ENCODE data around the gene GPR37L1. TPM values are rescaled to one million over a fixed set of nuclear protein-coding genes. Genes with fewer than 3 reads are reported as not detected.
"Not testable (repeated sequence)": the region's sequence is repeated elsewhere in the genome, so short reads cannot be mapped to it uniquely, and the experiment has no call there.

The GPR37L1 gene
- total RNA-seq, 1 experiment from 2014 or later, result not detected

DNA sequence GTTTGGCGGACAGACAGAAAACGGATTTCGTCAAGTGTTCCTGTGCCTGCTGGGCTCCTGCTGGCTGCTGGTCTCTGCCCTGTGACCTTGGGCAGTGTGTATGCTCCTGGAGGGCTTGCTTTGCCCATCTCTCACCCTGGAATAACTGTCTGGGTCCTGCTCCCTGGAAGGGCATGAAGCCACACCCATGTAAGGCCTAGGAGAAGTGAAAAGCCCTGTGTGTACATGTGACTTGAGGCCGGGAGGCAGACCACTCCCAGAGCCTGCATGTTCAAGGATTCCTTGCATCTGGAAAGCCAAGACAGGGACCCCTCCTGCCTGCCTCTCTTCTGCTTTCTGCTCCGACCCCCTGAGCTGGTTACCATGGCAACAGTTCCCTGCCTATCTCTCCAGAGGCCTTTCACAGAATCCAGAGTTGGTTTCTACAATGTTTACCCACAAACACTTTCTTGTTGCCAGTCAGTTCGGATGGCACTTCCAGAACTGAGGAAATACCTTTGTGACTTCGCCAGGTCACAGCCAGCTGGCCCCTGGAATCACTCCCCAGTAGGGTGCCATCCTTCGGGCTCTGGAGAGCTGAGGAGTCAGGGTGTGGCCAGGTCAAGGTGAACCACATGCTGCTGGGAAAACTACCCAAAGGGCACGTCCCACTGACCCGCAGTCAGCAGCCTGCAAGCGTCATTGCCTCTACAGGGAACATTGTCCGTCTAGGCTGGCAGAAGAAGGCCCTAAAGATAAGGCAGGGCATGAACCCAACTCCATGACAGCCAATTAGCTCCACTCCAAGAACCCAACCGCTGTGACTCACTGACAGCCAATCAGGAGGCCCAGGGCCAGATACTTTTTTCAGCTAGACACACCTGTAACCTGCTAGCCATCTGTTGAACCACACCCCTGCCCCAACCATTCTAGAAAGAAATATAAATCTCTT is 14.7 kb upstream of the GPR37L1 start:
- no peak for DNase-seq (ENCODE audit: extremely low read depth, low read depth)

DNA sequence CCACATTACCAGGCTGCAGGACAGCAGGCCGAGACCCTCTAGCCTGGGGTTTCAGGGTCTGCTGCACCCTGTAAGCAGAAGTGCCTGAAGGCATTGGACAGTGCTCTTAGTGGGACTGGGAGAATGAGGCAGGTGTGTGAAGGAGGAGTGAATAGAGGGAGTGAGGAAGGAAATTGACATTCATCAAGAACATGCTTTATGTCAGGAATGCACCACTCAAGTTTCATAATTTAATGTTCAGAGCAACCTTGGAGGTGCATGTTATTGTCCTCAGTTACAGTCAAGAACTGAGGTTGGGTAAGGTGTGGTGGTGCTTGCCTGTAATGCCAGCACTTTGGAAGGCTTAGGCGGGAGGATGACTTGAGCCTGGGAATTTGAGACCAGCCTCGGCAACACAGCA is 11.7 kb upstream of the GPR37L1 start:
- no peak for DNase-seq (ENCODE audit: extremely low read depth, low read depth)

DNA sequence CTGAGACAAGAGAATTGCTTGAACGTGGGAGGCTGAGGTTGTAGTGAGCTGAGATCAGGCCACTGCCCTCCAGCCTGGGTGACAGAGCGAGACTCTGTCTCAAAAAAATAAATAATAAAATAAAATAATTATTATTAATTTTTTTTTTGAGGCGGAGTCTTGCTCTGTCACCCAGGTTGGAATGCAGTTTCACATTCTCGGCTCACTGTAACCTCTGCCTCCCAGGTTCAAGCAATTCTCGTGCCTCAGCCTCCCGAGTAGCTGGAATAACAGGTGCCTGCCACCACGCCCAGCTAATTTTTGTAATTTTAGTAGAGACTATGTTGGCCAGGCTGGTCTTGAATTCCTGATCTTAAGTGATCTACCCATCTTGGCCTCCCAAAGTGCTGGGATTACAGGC is 11.1 kb upstream of the GPR37L1 start:
- not testable (repeated sequence) for DNase-seq (ENCODE audit: extremely low read depth, low read depth)

DNA sequence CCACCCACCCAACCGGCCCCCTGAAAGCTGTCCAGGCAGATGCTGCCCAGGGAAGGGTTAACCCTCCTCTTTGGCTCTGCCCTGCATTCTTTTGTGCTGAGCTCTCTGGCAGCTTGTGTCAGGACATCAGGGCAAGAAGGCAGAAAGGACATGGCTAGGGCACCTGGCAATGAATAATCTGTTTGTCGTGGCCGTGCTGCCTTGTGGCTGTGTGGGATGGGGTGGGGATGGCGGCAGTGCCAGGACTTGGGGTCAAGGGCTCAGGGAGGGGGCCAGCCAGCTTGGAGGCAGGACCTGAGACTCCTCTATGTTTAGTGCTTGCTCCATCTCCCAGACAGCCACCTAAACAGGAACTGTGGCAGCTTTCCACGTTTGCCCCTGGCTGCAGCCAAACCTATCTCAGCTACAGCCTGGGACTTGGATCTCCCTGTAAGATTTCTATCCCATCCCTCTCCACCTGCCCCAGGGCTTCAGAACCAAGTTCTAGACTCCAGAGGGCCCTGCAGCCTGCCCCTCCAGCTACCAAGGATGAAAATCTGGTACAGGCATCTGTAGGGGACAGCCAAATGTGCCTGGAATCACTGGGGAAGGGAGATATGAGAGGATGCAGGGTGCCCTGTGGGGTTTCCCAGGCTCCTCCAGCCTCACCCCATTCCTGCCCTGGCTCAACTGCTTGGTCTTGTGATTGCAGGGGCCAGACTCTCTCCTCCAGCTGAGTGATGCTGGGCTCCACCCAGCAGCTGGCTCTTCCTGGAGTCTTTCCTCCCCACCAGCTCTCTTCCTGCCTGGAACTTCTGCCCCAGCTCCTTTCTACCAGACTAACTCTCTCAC is 9.6 kb upstream of the GPR37L1 start:
- DNase-seq (ENCODE audit: extremely low read depth, low read depth), result no peak

DNA sequence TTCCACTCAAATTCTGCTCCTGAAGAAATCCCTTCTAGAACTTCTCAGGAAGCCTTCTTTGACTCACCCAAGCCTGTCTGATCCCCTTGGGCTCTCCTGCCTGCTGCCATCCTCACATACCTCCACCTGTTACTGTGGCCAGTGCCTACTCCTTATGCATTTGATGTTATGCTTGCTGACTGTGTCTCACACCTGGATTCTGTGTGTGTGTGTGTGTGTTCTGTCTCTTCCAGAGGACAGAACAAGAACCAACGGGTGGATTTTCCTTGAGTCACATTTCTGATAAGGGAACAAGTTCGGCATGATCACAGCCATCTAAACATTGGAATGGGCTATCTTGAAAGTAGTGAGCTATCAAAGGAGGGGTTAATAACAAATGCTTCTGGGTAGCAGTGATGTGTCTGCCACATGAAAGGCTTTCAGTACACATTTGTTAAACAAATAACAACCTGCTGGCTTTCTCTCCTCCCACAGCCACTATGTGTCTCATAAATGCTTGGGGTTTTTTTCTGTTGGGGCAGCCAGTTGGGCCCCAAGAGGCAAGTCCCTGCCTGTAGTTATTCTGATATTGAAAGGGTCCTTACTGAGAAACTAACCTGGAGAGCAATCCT is 8.9 kb upstream of the GPR37L1 start:
- DNase-seq (ENCODE audit: extremely low read depth, low read depth), result no peak

DNA sequence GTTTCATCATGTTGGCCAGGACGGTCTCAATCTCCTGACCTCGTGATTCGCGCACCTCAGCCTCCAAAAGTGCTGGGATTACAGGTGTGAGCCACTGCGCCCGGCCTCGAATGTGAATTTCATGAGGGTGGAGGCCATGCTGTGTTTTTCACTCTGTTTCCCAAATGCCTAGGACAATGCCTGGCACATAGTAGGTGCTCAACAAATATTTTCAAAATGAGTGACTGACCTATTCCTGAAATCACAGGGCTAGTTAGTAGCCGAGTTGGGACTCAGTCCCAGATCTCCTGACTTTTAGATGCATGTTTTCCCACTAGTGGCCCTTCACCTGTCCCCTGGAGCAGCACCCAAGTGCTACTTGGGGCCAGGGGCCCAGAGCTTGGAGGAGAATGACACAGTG is 6.4 kb upstream of the GPR37L1 start:
- no peak for DNase-seq (ENCODE audit: extremely low read depth, low read depth)

DNA sequence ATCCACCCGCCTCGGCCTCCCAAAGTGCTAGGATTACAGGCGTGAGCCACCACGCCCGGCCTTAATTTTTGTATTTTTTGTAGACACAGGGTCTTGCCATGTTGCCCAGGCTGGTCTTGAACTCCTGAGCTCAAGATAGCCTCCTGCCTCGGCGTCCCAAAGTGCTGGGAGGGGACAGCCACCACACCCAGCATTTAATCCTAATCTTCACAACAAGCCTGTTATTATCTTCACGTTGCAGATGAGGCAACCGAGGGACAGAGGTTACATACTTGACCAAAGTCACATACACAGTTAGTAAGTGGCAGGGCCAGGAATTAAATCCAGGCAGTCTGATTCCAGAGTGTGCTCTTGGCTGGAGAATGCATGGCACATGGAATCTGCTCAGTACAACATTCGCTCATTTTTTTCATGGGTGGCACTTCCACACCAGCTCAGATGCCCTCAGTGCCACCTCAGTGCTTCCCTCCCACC is 4.8 kb upstream of the GPR37L1 start:
- no peak for DNase-seq (ENCODE audit: extremely low read depth, low read depth)

DNA sequence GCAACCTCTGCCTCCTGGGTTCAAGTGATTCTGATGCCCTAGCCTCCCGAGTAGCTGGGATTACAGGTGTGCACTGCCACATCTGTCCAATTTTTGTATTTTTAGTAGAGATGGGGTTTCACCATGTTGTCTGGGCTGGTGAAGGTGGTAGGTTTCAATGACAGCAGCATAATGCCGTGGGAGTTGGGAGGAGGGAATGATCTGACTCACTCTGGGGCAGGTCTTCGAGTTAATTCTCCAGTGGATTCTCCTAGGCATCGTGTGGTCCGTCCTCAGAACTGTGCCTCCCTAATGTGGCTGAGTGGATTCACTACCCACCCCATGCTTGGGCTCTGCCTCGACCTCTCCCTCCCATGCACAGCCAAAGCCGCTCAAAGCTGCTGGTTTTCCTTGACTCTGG is 1.7 kb upstream of the GPR37L1 start:
- no peak for DNase-seq (ENCODE audit: extremely low read depth, low read depth)

DNA sequence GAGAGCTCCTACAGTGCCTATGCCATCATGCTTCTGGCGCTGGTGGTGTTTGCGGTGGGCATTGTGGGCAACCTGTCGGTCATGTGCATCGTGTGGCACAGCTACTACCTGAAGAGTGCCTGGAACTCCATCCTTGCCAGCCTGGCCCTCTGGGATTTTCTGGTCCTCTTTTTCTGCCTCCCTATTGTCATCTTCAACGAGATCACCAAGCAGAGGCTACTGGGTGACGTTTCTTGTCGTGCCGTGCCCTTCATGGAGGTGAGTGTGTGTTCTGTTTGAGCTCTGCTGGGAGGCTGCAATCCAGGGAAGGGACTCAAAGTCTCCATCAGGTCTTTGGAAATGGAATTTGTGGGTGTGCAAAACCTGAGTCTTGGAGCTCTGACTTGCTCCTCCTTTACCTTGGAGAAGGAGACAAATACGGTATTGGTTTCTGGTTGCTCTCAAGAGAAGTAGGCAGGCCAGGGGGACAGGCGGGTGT is 658 bp downstream of the GPR37L1 start:
- no peak for DNase-seq (ENCODE audit: extremely low read depth, low read depth)

DNA sequence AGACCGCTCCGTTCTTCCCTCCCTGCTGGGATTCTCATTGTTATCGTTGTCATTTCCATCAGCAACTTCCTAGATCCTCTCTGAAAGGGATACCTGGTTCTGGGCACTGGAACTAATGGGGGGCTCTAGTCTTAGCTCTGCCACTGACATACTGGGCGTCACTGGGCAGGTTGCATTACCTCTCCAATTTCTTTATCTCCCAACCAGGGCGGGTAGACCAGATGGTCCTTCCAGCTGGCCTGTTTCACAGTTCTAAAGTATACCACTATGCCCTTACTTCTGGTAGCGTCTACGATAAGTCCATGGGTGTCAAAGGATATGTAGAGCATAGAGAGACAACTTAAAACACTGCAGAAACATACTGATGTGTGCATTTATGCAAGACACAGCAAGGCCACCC is 1.4 kb downstream of the GPR37L1 start:
- DNase-seq (ENCODE audit: extremely low read depth, low read depth), result no peak

DNA sequence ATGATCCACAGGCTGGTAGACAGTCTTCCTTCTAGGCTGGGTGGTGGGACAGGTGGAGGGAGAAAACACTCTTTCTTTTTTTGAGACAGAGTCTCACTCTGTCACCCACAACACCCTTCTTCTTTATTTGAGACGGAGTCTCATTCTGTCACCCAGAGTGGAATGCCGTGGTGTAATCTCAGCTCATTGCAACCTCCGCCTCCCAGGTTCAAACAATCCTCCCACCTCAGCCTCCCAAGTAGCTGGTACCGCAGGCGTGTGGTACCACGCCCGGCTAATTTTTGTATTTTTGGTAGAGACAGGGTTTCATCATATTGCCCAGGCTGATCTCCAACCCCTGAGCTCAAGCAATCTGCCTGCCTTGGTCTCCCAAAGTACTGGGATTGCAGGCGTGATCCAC is 2.9 kb downstream of the GPR37L1 start:
- no peak for DNase-seq (ENCODE audit: extremely low read depth, low read depth)

DNA sequence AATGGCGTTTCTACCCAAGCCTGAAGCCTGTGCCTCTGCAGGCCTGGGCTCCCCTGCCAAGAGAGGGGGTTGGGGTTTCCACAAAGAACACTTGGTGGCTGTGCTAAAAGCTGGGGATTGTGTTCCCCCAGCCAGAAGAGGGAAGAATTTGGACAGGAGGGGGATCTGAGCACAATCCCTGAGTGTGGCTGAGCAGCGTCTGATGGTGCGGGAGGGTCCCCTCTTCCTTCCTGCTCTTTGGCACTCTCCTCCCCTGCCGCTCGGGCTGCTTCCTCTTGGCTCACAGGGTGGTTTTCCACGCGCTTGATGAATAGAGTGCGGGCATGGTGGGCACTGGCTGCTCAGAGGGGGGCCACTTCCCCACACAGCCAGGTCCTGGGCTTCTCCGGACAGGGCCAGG is 3.7 kb downstream of the GPR37L1 start:
- no peak for DNase-seq (ENCODE audit: extremely low read depth, low read depth)

DNA sequence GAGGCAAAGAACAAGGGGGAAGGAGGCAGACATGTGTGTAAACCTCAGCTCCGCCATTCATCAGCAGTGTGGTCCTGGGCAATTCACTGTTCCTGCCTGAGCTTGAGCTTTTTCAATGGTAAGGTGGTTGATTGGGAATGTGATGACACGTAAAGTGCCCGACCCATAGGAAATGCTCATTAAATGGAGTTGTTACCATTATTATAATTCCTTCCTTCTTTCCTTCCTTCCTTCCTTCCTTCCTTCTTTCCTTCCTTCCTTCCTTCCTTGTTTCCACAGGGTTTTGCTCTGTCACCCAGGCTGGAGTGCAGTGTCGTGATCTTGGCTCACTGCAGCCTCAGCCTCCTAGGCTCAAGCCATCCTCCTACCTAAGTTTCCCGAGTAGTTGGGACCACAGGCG is 4.3 kb downstream of the GPR37L1 start:
- DNase-seq (ENCODE audit: extremely low read depth, low read depth), result no peak

DNA sequence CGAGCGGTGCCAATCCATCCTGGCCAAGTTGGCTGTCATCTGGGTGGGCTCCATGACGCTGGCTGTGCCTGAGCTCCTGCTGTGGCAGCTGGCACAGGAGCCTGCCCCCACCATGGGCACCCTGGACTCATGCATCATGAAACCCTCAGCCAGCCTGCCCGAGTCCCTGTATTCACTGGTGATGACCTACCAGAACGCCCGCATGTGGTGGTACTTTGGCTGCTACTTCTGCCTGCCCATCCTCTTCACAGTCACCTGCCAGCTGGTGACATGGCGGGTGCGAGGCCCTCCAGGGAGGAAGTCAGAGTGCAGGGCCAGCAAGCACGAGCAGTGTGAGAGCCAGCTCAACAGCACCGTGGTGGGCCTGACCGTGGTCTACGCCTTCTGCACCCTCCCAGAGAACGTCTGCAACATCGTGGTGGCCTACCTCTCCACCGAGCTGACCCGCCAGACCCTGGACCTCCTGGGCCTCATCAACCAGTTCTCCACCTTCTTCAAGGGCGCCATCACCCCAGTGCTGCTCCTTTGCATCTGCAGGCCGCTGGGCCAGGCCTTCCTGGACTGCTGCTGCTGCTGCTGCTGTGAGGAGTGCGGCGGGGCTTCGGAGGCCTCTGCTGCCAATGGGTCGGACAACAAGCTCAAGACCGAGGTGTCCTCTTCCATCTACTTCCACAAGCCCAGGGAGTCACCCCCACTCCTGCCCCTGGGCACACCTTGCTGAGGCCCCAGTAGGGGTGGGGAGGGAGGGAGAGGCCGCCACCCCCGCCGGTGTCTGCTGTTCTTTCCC is 5.3 kb downstream of the GPR37L1 start:
- DNase-seq (ENCODE audit: extremely low read depth, low read depth), result no peak

DNA sequence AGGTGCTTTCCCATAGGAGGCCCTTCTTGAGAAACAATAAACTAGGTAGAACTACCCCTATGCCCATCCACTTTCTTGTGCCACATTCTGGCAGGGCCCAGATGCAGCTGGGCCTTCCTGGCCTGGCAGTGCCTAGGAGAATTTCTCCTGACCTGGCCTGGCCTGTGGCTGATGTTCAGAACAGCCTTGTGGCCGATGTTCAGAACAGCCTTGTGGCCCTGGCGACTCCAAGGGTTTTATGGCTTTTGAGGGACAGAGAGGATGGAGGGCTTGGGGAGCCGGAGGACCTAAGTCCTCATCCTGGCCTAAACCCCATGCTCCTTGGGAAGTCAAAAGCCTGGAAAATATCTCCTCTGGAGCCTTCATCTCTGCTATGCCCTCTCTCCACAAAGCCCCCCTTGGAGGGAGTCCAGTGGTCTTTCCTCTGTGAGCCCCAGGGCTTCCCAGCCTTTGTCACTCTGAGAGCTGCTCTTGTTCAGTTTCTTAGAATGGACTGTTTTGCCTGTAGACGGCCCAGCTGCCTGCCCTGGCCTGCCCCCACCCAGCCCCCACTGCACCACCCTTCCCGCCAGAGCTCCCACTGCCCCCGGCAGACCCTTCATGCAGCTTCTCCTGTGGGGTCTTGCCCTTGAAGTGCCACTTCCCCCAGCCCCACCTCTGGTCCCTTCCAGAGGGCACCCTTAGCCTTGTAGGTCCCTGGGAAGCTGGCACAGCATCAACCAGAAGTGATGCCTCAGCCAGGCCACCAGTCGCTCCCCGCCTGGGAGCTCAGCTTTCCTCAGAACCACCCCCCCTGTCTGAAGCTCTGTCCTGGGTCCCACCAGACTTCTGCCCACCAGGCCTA is 7.0 kb downstream of the GPR37L1 start:
- no peak for DNase-seq (ENCODE audit: extremely low read depth, low read depth)

DNA sequence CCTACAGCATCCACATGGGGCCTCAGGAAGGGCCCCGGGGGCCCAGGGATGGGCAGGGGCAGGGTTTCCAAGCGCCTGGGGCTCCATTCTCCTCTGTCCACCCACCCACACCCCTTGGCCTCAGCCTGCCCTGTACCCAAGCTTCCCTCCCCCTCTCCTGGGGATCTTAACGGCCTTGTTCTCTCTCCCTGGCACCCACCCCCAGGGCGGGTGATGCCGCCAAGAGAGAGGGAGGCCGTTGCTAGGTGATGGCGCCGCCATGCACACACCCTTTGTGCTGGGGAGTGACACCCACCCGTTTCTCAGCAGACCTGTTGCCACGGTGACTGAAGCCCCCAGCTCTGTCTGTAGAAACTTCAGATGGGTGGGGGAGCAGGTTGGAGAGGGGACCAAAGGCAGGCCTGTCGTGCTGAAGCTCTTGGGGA is 7.6 kb downstream of the GPR37L1 start:
- DNase-seq (ENCODE audit: extremely low read depth, low read depth), result no peak

DNA sequence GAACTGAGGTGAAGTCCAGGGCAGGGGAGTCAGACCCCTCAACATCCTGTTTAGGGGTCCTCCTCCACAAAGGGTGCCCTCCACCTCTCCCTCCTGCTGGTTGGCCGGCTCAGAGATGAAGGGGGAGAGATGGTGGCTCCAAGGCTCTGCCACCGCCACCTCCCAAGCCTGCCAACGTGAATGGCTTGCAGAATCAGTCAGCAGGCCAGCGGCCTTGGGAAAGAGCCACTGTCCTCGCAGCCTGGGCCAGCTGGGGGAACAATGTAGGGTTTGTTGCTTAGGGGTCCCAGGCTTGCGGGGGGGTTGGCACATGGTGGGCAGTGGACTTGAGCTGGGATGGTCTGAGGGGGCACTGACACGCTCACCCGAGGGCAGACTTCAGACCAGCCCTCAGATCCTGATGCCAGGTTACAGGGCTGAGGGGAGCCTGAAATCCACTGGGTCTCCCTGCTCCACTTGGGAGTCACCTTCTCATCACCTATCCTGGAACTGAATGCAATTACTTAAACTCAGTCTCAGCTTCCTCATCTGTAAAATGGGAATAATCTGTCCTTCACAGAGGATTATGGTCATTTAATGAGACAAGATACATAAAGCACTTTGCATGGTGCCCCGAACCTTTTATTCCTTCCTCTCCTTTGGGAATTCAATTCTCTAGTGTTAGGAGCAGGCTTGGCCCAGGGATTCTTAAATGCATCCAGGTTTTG is 8.3 kb downstream of the GPR37L1 start:
- no peak for DNase-seq (ENCODE audit: extremely low read depth, low read depth)

DNA sequence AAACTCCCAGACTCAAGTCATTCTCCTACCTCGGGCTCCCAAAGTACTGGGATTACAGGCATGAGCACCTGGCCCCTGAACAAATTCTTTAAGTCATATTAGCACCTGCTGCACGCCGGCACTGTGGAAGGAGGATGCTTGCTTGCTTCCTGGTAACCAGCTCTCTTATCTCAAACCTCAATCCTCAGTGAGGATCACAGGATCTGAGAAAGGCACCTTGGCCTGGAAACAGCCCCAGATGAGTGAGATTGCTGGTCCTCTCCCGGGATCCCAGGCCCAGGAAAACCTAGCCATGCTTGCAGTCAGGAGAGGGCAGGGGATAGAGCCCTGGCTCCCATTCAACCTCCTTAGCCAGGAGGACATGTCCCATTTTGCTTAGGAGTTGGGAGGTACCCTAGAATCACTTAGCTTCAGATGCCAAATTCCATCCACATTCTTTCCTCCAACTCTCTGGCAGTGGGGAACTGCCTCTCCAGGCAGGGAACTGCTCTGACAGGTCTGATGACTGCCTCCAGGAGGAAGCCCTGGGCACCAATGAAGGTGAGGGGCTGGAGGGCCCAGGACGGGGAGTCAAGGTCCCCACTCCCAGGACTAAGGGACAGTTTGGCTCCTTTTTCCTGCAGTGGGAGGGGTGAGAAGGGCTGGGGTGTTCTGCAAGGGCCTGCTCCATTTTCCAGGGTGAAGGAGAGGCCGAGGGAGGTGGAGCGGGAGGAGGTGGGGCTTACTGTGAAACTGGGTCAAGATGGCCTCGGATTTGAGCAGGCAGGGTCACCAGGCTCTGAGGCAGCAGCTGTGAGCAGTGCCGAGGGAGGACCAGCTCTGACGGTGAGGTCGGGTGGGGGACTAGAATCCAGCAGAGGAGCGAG is 9.5 kb downstream of the GPR37L1 start:
- DNase-seq (ENCODE audit: extremely low read depth, low read depth), result no peak

Data from NCI-H460 (cell line).